Measurements from ENCODE around the gene ADORA2A.

Gene ADORA2A

DNA sequence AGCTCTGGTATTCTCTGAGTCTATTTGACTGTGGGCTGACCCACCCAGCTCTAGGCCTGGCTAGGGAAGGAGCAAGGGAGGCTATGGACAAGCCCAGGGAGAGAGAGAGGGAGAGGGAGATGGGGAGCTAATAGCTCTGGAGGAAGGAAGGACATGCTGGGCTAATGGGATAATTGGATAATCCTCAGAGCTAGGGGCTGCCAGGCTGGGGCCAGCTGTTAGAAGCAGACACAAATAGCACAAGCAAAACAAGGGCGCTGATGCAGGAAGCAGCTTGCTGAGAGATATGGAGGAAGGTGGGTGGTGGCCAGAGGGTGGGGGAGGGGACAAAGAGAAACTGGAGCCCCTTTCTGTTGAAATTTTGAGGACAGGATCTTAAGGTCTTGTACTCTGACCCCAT lies 23.2 kb downstream of the ADORA2A start:
- DNase-seq (ENCODE audit: low read depth in 2 of 2): no peak

DNA sequence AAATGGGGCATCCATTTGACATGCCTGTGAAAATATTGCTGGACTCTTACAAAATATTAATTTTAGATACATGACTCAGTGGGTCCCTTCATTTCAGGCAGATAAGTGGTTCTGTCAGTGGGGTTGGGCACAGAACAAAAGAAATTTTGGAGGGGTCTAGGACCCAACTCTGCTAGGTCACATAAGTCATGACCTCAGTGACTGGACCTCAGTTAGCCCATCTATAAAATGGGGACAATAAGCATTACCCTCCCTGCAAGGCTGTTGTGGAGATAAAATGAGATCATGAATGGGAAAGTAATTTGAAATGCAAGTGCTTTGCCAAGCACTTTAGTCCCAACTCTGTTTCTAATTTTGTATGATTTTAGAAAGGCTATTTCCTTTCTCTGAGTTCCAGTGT lies 23.8 kb downstream of the ADORA2A start:
- DNase-seq (ENCODE audit: low read depth in 2 of 2): no peak

DNA sequence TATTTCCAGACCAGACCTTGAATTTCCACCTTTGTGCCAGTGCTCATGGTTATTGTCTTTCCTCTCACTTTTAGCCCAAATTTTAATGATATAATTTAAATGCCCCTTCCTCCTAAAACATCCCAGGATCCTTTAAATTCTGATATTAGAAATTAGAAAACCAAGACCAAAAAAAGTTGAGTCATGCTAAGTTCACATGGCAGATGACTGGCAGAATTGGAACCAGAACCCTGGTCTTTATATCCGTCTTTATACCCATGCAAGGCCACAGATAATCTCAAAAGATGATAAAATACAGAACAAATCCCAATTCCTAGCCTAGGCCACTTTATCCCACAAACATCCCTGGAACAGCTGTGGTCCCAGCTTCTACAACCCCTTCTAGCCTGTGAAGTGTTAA lies 26.5 kb downstream of the ADORA2A start:
- DNase-seq (ENCODE audit: low read depth in 2 of 2): no peak

DNA sequence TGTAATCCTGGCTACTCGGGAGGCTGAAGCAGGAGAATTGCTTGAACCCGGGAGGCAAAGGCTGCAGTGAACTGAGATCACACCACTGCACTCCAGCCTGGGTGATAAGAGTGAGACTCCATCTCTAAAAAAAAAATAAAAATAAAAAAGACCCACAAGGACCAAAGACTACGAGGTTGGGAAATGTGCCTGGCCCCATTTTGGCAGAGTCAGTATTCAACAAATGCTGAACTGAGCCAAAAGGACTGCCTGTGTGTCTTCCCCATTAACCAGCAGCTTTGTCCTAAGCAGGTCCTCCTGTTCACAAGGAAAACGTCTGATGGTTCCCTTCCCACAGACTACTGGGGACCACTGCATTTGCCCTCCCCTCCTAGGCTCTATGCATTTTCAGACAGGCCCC lies 27.6 kb downstream of the ADORA2A start:
- no peak for DNase-seq (ENCODE audit: low read depth in 2 of 2)

DNA sequence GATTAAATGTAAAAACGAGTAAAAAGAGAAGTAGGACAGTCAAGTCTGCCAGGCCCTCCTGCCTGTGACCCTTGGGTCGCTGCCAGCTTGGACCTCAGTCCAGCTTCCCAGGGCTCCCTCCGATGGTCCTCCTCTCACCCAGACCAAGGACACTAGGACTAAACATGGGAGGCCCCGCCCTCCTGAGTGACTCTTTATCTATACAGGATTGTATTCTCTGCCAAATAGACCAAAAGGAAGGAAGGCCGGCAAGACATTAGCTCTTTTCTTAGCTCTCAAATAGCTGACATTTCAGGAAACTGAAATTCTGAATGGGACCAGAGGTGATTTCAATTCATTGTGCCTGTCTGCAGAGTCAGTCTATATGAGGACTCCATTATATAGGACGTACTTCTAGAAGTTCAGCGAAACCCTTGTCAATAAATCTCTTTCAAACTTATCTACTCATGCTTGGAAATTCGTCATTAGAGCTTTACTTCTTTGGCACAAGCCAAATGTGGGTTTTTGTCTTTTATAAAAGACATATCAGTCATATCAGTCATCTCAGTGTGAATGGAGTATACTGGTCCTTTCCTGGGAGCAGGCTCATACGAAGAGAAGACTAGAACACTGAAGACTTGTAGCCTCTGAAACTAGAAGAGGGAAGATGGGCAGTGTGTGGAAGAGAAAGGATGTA lies 28.5 kb downstream of the ADORA2A start:
- no peak for DNase-seq (ENCODE audit: low read depth in 2 of 2)

DNA sequence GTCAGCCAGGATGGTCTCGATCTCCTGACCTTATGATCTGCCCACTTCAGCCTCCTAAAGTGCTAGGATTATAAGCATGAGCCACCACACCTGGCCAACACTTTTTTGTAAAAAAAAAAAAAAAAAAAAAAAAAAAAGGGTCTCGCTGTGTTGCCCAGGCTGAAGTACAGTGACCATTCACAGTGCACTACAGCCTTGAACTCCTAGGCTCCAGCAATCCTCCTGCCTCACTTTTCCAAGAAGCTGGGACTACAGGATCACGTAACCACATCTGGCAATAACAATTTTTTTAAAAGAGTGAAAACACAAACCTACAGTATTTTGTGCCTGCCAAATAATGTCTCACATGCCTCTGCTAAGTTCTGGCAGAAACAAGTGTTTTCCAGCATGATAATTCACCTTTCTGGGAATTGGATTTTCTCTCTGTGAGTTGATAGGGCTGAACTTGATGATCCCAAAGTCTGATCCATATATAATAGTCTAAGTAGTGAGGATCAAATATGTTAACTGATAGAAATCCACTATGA lies 30.6 kb downstream of the ADORA2A start:
- no peak for DNase-seq (ENCODE audit: low read depth in 2 of 2)

DNA sequence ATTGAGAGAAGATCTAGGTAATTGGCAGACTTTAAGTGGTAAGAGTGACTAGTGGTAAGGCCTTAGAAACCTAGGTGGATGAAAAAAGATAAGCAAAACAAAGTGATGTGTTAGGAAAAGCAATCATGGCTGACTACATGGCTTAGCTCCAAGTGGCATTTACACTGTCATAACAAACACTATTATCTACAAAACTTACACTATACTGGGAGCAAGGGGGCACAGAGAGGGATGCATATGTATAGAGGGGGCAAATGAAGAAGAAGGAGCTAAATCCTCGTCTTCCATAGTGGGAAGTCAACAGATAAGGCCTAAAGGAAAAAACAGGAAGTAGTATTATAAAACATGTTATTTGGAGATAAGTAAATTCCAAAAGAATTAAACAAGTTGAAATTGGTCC lies 32.5 kb downstream of the ADORA2A start:
- no peak for DNase-seq (ENCODE audit: low read depth in 2 of 2)

DNA sequence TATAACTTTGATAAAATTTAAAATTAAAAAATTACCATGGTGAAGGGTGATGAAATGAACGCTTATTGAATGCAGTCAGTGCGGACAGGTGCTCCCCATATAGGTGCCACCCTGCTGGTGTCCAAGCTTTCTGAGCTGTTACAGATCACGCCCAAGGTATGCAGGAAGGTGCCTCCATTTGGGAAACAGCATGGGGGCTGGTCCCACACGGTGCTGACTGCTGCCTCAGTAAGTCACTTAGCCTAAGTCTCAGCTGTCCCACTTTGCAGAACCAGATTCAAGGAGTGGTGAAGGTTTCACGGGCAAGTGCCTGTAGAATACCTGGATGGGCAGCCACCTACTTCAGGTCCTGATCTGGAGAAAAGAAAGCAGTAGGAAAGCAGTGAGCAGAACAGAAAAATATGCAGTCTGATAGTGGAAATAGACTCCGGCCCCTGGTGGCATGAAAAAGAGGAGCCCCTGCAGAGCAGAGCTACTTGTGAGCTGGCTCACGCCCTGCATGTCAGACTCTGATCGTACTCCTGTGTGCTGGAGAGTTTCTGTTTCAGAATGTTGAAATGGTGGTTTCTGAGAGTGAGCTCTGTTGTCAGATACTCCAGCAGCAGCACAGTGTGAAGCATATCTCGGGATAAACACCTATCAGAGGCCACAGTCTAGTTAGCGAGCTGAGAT lies 33.2 kb downstream of the ADORA2A start:
- DNase-seq (ENCODE audit: low read depth in 2 of 2): no peak

DNA sequence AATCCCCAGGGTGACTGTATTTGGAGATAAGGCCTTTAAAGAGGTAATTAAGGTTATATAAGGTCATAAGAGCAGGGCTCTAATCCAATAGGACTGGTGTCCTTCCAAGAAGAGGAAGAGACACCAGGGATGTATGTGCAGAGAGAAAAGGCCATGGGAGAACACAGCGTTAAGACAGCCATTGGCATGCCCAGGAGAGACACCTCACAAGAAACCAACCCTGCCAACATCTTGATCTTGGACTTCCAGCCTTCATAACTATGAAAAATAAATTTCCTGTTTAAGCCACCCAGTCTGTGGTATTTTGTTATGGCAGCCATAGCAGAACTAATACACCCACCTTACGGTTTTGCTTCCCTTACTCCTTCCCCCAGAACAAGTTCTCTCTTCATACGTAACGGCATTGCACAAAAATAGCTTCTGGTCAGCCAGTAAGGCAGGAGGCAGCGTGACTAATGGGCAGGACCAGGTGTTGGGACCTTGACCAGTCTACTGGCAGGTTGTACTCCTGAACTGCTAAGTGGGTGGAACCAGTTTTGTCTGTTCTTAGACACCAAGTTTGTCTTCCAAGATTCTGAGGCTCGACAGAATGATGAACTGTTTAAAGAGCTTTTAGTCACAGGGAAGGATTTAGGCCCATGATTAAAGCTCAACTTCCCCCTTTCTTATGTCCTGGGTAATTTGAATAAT lies 35.8 kb downstream of the ADORA2A start:
- DNase-seq (ENCODE audit: low read depth in 2 of 2): no peak

DNA sequence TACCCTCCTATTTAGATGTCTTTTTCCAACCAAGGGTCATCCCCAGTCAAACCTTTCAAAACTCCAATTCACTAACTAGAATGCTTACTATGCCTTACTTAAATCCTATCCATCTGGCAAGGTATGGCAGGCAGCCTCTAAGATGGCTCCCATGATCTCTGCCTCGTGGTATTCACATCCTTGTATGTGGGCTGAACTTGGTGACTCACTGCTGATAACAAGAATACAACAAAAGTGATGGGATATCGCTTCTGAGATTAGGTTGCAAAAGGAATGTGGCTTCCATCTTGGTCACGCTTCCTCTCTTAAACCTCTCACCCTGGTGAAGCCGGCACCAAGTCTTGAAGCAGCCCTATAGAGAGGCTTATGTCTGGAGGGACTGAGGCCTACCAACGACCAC lies 38.2 kb downstream of the ADORA2A start:
- DNase-seq (ENCODE audit: low read depth in 2 of 2): no peak

DNA sequence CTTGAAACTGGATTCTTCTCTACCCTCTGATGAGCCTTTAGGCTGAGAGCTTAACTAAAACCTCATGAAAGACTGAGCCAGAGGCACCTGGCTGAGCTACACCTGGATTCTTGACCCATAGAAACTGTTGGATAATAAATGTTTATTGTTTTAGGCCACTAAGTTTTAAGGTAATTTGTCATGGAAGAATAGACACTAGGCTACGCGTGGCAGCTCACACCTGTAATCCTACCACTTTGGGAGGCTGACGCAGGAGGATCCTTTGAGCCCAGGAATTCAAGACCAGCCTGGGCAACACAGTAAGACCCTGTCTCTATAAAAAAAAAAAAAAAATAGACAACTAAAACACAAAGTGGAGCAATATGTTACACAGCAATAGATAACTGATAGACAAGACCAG lies 38.6 kb downstream of the ADORA2A start:
- no peak for DNase-seq (ENCODE audit: low read depth in 2 of 2)

DNA sequence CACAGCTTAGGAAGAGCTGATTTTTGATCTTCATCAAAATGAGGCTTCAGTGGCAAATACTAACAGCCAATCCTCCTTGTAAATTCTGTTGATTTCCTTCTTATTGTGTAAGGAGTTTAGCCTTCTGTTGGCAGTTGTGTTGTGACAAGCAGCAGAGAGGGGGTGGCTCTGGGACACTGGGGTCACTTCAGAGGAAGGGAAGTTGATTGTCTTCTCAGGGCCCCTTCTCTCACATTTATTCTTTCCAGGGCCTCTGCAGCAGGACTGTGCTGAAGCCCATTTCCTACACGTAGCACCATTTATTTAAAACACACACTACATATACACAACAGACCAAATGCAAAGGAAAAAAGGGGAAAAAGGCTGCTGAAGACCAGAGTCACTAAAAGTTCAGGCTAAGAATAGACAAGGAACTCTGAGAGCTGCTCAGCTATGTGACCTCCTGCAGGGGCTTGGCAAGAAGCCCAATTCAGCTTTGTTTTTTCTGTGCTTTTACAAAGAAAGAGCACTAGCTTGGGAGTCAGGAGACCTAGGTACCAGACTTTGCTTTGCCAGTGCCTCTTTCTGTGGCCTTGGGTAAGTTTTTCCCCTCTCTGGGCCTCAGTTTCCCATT lies 39.4 kb downstream of the ADORA2A start:
- no peak for DNase-seq (ENCODE audit: low read depth in 2 of 2)

DNA sequence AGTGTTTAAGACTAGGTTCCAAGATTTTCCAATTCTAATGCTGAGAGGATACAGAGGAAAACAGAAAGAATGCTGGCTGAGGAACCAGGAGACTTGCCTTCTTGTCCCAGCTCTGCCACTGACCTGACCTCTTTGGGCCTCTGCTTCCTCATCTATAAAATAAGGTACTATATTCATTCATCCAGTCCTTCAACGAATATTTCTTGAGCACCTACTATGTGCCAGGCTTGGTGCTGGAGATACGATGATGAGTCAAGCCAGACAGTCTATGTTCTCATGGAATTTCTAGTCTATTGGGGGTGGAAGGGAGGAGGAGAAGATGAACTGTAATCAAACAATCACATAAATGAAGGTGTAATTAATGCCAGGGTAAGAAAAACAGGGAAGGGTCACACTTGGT lies 39.9 kb downstream of the ADORA2A start:
- no peak for DNase-seq (ENCODE audit: low read depth in 2 of 2)

DNA sequence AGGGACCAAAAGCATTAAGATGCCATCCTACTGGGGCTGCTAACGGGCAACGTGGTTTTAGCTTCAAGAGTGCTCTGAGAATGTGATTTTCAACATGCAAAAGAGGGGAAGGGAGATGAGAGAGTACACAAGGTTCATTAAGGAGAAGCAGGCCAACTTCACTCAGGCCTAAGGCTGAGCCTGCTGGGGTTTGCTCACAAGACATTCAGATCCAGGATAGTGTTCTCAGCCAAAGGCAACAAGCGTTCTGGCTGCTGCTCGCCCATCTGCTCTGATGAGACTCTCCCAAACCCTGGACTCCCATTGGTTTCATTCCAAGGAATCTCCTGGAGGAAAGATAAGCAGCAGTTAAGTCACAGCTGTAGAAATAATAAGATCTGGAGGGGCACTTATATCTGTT lies 44.2 kb downstream of the ADORA2A start:
- DNase-seq (ENCODE audit: low read depth in 2 of 2): no peak

DNA sequence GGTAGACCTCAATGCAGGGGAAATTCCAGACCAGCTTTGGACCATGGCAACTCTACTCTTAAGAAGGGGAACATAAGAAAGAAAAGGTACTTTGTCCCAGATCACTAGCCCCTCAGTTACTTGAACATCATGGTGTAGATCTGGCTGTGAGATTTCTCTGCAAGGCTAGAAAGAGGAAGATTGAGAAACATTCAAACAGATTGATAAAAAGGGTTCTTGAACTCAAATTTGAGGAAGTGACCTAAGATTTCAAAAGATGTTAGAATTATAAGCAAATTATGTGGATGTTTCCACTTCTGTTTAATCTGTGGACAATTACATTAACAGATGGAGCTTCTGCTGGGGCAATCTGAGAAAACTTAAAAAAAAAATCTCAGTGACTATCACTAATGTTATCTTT lies 45.9 kb downstream of the ADORA2A start:
- no peak for DNase-seq (ENCODE audit: low read depth in 2 of 2)

DNA sequence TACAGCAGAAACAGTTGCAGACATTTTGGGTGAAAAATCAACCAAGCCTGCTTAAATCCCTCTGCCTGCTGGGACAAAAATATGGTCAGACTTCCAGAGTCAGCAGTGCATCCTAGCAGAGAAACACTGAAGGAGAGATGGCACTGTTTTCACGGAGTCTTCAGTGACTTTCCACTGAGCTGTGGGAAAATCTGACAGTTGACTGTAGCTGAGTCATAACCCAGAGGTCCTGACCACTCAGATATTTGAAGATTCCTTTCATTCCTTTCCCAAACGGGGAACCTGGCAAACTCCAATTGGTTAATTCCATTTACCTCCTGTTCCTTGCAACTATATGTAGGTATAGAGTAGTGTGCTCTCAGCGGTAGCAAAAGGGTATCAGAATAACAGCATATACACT lies 46.8 kb downstream of the ADORA2A start:
- DNase-seq (ENCODE audit: low read depth in 2 of 2): no peak

DNA sequence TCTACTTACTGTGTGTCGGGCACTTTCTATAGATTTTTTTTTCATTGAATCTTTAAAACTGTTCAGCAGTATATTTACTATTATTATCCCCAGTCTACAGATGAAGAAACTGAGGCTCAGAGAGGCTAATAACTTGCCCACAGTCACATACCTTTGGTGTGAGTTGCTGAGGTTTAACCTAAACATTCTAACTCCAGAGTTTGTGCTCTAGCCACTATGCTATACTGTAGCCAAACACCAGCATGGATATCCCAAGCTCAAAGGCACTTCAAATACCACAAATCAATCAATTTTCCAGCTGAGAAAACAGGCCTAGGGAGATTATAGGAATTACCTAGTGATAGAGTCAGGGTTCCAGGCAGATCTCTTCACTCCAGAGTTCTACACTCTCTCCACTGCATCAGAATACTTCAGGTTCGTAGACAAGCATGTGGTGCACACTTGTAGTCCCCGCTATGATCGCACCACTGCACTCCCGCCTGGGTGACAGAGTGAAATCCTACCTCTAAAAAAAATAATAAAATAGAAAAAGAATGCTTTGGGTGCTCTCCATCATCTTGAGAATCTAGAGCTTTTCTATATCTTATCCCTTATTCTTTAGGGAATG lies 47.4 kb downstream of the ADORA2A start:
- no peak for DNase-seq (ENCODE audit: low read depth in 2 of 2)

DNA sequence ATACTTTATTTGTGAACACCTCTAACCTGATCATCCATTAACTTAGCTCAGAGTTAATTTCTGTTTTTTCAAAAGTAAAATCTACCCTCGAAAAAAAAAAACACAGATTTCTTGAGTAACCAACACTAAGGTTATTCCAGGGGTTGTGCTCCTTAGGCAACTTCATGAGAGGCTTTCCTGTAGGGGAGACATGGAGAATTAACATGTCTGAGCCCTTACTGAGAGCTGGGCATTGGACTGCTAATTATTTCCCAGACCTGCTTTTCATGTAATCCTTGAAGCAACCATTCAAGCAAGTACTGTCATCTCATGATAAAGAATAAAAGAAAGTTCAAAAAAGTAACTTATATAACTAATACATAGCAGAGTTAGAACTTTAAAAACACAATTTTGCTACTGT lies 54.2 kb downstream of the ADORA2A start:
- DNase-seq (ENCODE audit: low read depth in 2 of 2): no peak

DNA sequence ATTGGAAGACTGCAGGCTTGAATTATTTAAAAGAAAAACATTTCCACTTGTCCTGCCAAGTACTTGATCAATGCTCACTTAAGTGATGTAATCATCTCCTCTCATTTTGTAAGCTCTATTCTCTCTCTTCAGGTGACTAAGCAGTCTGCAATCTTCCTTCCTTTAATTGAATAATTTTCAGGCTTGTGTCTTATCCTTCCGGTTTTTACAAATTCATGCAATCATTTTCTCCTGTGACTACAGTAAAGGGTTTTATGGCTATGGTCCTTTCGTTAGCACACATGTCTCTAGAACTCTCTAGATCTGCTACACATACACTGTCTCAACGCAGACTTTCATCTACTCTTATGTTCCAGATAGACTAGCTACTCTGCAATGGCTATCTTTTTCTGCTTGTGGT lies 55.2 kb downstream of the ADORA2A start:
- no peak for DNase-seq (ENCODE audit: low read depth in 2 of 2)

DNA sequence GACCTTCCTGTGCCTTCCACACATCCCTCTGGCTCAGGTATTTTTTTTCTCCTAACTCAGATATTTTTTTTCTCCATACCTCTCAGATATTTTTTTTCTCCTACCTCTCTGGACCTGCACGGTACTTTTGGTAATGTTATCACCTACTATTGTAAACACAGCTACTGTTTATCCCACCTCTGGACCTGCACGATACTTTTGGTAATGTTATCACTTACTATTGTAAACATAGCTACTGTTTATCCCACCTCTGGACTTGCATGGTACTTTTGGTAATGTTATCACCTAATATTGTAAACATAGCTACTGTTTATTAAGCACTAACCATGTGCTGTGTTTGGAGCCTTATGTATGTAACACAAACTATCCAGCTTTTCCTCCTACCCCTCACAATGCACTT lies 55.6 kb downstream of the ADORA2A start:
- DNase-seq (ENCODE audit: low read depth in 2 of 2): no peak

DNA sequence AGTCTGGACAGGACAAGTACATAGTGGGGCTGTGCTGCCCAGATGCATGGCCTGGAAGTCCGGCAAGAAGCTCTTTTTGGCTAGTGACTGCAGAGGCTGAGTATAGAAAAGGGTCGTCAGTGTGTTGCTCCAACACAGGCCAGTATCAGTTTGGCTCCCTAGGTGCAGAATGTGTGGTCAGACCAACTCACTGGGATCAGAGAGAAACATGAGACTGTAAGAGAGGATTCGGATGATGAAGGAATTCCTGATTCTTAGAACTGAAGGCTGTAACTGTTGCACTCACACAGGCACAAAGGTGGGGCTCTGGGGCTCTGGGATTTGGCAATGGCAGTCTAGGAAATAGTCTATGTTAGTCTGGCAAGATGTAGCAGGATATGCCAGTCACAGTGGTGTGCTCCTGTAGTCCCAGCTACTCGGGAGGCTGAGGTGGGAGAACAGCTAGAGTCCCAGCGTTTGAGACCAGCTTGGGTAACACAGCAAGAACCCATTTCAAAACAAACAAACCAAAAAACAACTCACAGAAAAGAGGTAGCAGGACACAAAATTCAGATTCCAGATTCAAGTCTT lies 56.7 kb downstream of the ADORA2A start:
- DNase-seq (ENCODE audit: low read depth in 2 of 2): no peak

DNA sequence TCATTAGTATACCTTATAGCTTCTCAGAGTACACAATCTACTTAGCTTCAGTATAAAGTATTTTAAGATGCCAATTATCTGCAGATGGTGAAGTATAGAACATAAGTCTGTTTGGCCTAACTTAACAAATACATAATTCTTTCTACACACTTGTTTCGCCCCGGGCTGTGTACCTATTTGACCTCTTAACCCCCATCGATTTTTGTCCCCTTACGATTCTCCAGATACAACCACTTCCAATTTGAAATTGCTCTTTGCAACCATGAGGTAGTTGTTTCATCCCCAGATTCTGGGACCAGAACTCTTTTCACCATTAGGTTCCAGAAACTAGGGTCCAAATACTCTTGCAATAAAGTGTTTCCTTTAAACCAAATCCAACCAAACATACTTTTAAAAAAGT lies 57.8 kb downstream of the ADORA2A start:
- DNase-seq (ENCODE audit: low read depth in 2 of 2): no peak

Measured in stimulated activated CD8-positive, alpha-beta memory T cell treated with anti-CD3 and anti-CD28 coated beads, Interleukin-2, amount 100 ng/mL, for 1 hour (primary cell).